Astrocyte (in vitro differentiated cells and primary cell): ENCODE results near the gene ZNF629. TPM values are rescaled to one million over a fixed set of nuclear protein-coding genes. Genes with fewer than 3 reads are reported as not detected.

ENCODE experiments used
- DNase-seq: peaks from one replicate; pipeline ENCODE4 v3.0.0-alpha.2; 2010; ENCODE audit warnings: low read depth
- FAIRE-seq: peaks from 2 replicates; lab custom pipeline; 2011; peaks lifted over from hg19 to GRCh38; lab: Jason Lieb, UNC
- H2AFZ ChIP-seq: 2 replicates; pipeline ENCODE4 v1.6.0; 2012; ENCODE audit warnings: low read depth, low read length, inconsistent platforms
- H3K27ac ChIP-seq: 2 replicates; pipeline ENCODE4 v1.5.1; 2011; ENCODE audit warnings: low read depth, low read length, inconsistent platforms
- H3K27me3 ChIP-seq: 2 replicates; pipeline ENCODE4 v1.6.0; 2011; ENCODE audit warnings: low read length, inconsistent platforms; ENCODE audit not compliant: insufficient read depth
- H3K36me3 ChIP-seq: 2 replicates; pipeline ENCODE4 v1.5.1; 2011; ENCODE audit warnings: low read length, inconsistent platforms; ENCODE audit not compliant: insufficient read depth
- H3K4me1 ChIP-seq: 2 replicates; pipeline ENCODE4 v1.5.1; 2011; ENCODE audit warnings: low read length, inconsistent platforms; ENCODE audit not compliant: insufficient read depth
- H3K4me2 ChIP-seq: 2 replicates; pipeline ENCODE4 v1.6.0; 2012; ENCODE audit warnings: low read length, inconsistent platforms
- H3K4me3 ChIP-seq: 2 replicates; pipeline ENCODE4 v1.5.1; 2011; ENCODE audit warnings: low read depth, mild to moderate bottlenecking, low read length, inconsistent platforms; ENCODE audit not compliant: insufficient read depth
- H3K79me2 ChIP-seq: 2 replicates; pipeline ENCODE4 v1.6.0; 2012; ENCODE audit warnings: mild to moderate bottlenecking, low read length, inconsistent platforms; ENCODE audit not compliant: insufficient read depth
- H3K9ac ChIP-seq: 2 replicates; pipeline ENCODE4 v1.6.0; 2012; ENCODE audit warnings: mild to moderate bottlenecking, low read length, inconsistent platforms
- H3K9me3 ChIP-seq: 2 replicates; pipeline ENCODE4 v1.5.1; 2012; ENCODE audit warnings: low read depth, mild to moderate bottlenecking, low read length, inconsistent platforms; ENCODE audit not compliant: insufficient read depth
- H4K20me1 ChIP-seq: 2 replicates; pipeline ENCODE4 v1.6.0; 2012; ENCODE audit warnings: low read length, inconsistent platforms; ENCODE audit not compliant: insufficient read depth
- H3K27ac Mint-ChIP-seq: one replicate; pipeline ENCODE4 v1.8.0; 2021; ENCODE audit warnings: mild to moderate bottlenecking, mixed read lengths; ENCODE audit not compliant: unreplicated experiment
- H3K27me3 Mint-ChIP-seq: one replicate; pipeline ENCODE4 v1.8.0; 2021; ENCODE audit warnings: low read depth, mixed read lengths; ENCODE audit not compliant: unreplicated experiment
- H3K36me3 Mint-ChIP-seq: one replicate; pipeline ENCODE4 v1.8.0; 2021; ENCODE audit warnings: low read depth, mixed read lengths; ENCODE audit not compliant: unreplicated experiment
- H3K4me1 Mint-ChIP-seq: one replicate; pipeline ENCODE4 v1.8.0; 2021; ENCODE audit warnings: low read depth, mixed read lengths; ENCODE audit not compliant: unreplicated experiment
- H3K4me3 Mint-ChIP-seq: one replicate; pipeline ENCODE4 v1.8.0; 2021; ENCODE audit warnings: mild to moderate bottlenecking, moderate library complexity, mixed read lengths; ENCODE audit not compliant: unreplicated experiment
- H3K9me3 Mint-ChIP-seq: one replicate; pipeline ENCODE4 v1.8.0; 2021; ENCODE audit warnings: mild to moderate bottlenecking, mixed read lengths; ENCODE audit not compliant: unreplicated experiment
- EZH2 ChIP-seq: IDR thresholded peaks from 2 replicates; pipeline ENCODE4 v1.6.1; 2012; ENCODE audit warnings: mild to moderate bottlenecking, low read length, inconsistent platforms; ENCODE audit not compliant: insufficient read depth
- total RNA-seq: library from RNA; stranded (reverse); gene quantifications from 2 replicates; pipeline ENCODE4 v1.2.1, GENCODE V29; 2021
- TF ChIP-seq, protein P1 (sequence below): IDR thresholded peaks from 2 replicates; pipeline ENCODE4 v1.5.1; 2011; ENCODE audit warnings: low read depth, mild to moderate bottlenecking, inconsistent platforms, low read length, moderate library complexity; ENCODE audit not compliant: insufficient read depth

ZNF629 gene
- total RNA-seq, 1 donor from 2014 or later, result 17.6 TPM

- Histone ChIP-seq H3K36me3 (peaks cover 57% of the 10 kb centered on the region), H3K4me2 (peak overlapping the region; percentile 58), H3K79me2 (peaks cover 12% of the 10 kb centered on the region), H3K9me3 (no peaks in the 10 kb centered on the region), H3K27me3 (no peaks in the 10 kb centered on the region), H3K9ac (peak overlapping the region; percentile 32), H3K4me1 (peaks cover 21% of the 10 kb centered on the region), H2AFZ (no peak overlapping the region), H3K4me3 (no peak overlapping the region), H4K20me1 (peaks cover 50% of the 10 kb centered on the region), H3K27ac (peak overlapping the region; percentile 81)
- Mint-ChIP-seq H3K9me3 (no peaks in the 10 kb centered on the region), H3K27ac (peak overlapping the region; percentile 97), H3K4me1 (peaks cover 22% of the 10 kb centered on the region), H3K4me3 (peak overlapping the region; percentile 81), H3K36me3 (peaks cover 16% of the 10 kb centered on the region), H3K27me3 (no peaks in the 10 kb centered on the region)
- FAIRE-seq (no peak), DNase-seq (peak; percentile 69)
- TF ChIP-seq, protein P1, sequence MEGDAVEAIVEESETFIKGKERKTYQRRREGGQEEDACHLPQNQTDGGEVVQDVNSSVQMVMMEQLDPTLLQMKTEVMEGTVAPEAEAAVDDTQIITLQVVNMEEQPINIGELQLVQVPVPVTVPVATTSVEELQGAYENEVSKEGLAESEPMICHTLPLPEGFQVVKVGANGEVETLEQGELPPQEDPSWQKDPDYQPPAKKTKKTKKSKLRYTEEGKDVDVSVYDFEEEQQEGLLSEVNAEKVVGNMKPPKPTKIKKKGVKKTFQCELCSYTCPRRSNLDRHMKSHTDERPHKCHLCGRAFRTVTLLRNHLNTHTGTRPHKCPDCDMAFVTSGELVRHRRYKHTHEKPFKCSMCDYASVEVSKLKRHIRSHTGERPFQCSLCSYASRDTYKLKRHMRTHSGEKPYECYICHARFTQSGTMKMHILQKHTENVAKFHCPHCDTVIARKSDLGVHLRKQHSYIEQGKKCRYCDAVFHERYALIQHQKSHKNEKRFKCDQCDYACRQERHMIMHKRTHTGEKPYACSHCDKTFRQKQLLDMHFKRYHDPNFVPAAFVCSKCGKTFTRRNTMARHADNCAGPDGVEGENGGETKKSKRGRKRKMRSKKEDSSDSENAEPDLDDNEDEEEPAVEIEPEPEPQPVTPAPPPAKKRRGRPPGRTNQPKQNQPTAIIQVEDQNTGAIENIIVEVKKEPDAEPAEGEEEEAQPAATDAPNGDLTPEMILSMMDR, result no peak
Measured at GRCh38 chr16:30740364-30741251, 46.4 kb downstream of the ZNF629 start.

DNA sequence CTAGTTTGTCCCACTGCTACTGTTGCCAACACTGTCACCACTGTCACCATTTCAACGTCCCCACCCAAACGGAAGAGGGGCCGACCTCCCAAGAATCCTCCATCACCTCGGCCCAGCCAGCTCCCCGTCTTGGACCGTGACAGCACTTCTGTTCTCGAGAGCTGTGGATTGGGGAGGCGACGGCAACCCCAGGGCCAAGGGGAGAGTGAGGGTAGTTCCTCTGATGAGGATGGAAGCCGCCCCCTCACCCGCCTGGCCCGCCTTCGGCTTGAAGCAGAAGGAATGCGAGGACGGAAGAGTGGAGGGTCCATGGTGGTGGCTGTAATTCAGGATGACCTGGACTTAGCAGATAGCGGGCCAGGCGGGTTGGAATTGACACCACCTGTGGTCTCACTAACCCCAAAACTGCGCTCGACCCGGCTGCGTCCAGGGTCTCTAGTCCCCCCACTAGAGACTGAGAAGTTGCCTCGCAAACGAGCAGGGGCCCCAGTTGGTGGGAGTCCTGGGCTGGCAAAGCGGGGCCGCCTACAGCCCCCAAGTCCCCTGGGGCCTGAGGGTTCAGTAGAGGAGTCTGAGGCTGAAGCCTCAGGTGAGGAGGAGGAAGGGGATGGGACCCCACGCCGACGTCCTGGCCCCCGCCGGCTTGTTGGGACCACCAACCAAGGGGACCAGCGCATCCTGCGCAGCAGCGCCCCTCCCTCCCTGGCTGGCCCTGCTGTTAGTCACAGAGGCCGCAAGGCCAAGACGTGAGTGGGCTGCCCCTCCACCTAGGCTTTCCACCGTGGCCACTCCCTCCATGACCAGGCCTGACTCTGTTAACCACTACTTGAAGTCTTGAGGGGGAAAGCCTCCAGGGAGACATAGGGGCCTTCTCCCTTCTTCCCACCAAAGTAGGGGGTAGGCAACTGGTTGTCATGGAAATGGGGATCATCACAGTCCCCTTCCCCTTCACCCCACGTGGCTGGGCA, 47.7 kb downstream of the ZNF629 start:
- no peaks in the 10 kb centered on the region for H3K9me3 Mint-ChIP-seq
- peaks cover 16% of the 10 kb centered on the region for H3K36me3 Mint-ChIP-seq
- no peaks in the 10 kb centered on the region for H3K27me3 ChIP-seq
- peaks cover 55% of the 10 kb centered on the region for H4K20me1 ChIP-seq
- peaks cover 21% of the 10 kb centered on the region for H3K4me1 ChIP-seq
- H3K9me3 ChIP-seq, result no peaks in the 10 kb centered on the region
- DNase-seq, result no peak
- H3K9ac ChIP-seq, result no peak overlapping the region
- H2AFZ ChIP-seq, result no peak overlapping the region
- H3K36me3 ChIP-seq, result peaks cover 52% of the 10 kb centered on the region
- H3K4me3 ChIP-seq, result no peak overlapping the region
- no peak overlapping the region for H3K4me3 Mint-ChIP-seq
- H3K27ac Mint-ChIP-seq, result no peak overlapping the region
- no peak for FAIRE-seq
- TF ChIP-seq, protein P1, result no peak
- TF ChIP-seq EZH2, result no peak
- H3K79me2 ChIP-seq, result peaks cover 12% of the 10 kb centered on the region
- no peaks in the 10 kb centered on the region for H3K27me3 Mint-ChIP-seq
- no peak overlapping the region for H3K27ac ChIP-seq
- H3K4me1 Mint-ChIP-seq, result peaks cover 22% of the 10 kb centered on the region
- H3K4me2 ChIP-seq, result no peak overlapping the region
